ENCODE data around the gene KDM4B.

Gene KDM4B

GRCh38 chr19:5074830-5075394 lies 106.0 kb downstream of the KDM4B start:
- peak in 1 of 2 donors; percentile 9 for DNase-seq

GRCh38 chr19:5075597-5075996 lies 106.7 kb downstream of the KDM4B start:
- no peak for DNase-seq

GRCh38 chr19:5076440-5077208 lies 107.7 kb downstream of the KDM4B start:
- DNase-seq: no peak

- no peak for DNase-seq
These were observed 108.2 kb downstream of the KDM4B start for GRCh38 chr19:5077209-5077515.

GRCh38 chr19:5078182-5078581 lies 109.3 kb downstream of the KDM4B start:
- DNase-seq: no peak

GRCh38 chr19:5078666-5079065 lies 109.8 kb downstream of the KDM4B start:
- no peak for DNase-seq

- no peak for DNase-seq
These were observed 110.3 kb downstream of the KDM4B start for GRCh38 chr19:5079071-5079774.

- DNase-seq: no peak
These were observed 111.2 kb downstream of the KDM4B start for GRCh38 chr19:5080030-5080654.

- no peak for DNase-seq
These were observed 111.9 kb downstream of the KDM4B start for GRCh38 chr19:5080809-5081208.

- no peak for DNase-seq
These were observed 112.7 kb downstream of the KDM4B start for GRCh38 chr19:5081443-5082161.

GRCh38 chr19:5083547-5083965 lies 114.6 kb downstream of the KDM4B start:
- no peak for DNase-seq

- no peak for DNase-seq
These were observed 116.7 kb downstream of the KDM4B start for GRCh38 chr19:5085566-5085965.

GRCh38 chr19:5086230-5086629 lies 117.3 kb downstream of the KDM4B start:
- DNase-seq: no peak

GRCh38 chr19:5086725-5087439 lies 118.0 kb downstream of the KDM4B start:
- no peak for DNase-seq

GRCh38 chr19:5089283-5089682 lies 120.4 kb downstream of the KDM4B start:
- no peak for DNase-seq

- DNase-seq: no peak
These were observed 121.6 kb downstream of the KDM4B start for GRCh38 chr19:5090465-5091017.

GRCh38 chr19:5091018-5091683 lies 122.2 kb downstream of the KDM4B start:
- no peak for DNase-seq

- no peak for DNase-seq
These were observed 123.0 kb downstream of the KDM4B start for GRCh38 chr19:5091684-5092480.

GRCh38 chr19:5092481-5092843 lies 123.5 kb downstream of the KDM4B start:
- no peak for DNase-seq

GRCh38 chr19:5093297-5093928 lies 124.5 kb downstream of the KDM4B start:
- no peak for DNase-seq
